Measurements from ENCODE around the gene FLT1. TPM values are rescaled to one million over a fixed set of nuclear protein-coding genes. Genes with fewer than 3 reads are reported as not detected.

FLT1 gene
- total and polyA plus RNA-seq, 12 donors, result 15.2 to 76.3 (median 44.5) TPM

GRCh38 chr13:28459911-28460310, 35.0 kb downstream of the FLT1 start:
- Histone ChIP-seq H3K27ac (no peak overlapping the region), H3K9me3 (no peaks in the 10 kb centered on the region), H3K4me1 (peaks cover 0 to 65% (median 24%) of the 10 kb centered on the region in 9 donors), H3K36me3 (peaks cover 0 to 84% (median 0%) of the 10 kb centered on the region in 9 donors), H3K4me3 (no peak overlapping the region), H3K27me3 (peaks cover 0 to 4% (median 0%) of the 10 kb centered on the region in 7 donors)
- intact Hi-C loops (cut with DNase I), result no loop called here
- WGBS, 2 donors, result 93 to 95% methylated on average over 4 of the region's 4 CpGs
- peak in 1 of 8 donors; percentile 13 for ATAC-seq
- TF ChIP-seq CTCF (IDR thresholded peaks at IDR 0.05), result no peak
- DNase-seq, result no peak

DNA sequence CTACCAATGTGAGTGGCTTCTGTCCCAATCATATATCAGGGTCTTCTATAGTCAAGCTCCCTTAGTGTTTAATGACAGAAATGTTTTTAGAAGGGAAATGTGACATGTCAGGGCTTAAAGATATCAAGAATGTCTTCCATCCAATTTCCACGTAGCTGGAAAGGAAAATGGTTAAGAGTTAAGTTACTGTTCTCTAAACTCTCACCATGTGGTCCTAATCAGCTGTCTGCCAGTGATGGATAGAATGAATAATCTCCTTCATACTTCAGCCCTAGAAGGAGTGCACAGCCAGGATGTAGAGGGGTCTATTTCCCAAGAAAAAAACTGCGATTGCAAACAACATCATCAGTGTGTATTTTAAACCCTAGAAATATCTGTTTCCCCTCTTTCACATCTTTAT, 36.3 kb downstream of the FLT1 start:
- DNase-seq, result no peak
- Histone ChIP-seq H3K9me3 (no peaks in the 10 kb centered on the region), H3K27ac (no peak overlapping the region), H3K36me3 (peaks cover 0 to 82% (median 0%) of the 10 kb centered on the region in 9 donors), H3K4me1 (peaks cover 0 to 57% (median 14%) of the 10 kb centered on the region in 9 donors), H3K27me3 (no peaks in the 10 kb centered on the region), H3K4me3 (no peak overlapping the region)
- 60 to 62% methylated on average over 2 of the region's 2 CpGs for WGBS, 2 donors
- no peak for ATAC-seq
- intact Hi-C loops (cut with DNase I), result no loop called here
- TF ChIP-seq CTCF (IDR thresholded peaks at IDR 0.05), result no peak

GRCh38 chr13:28458051-28458450, 36.9 kb downstream of the FLT1 start:
- Histone ChIP-seq H3K4me1 (peaks cover 0 to 58% (median 14%) of the 10 kb centered on the region in 9 donors), H3K36me3 (peaks cover 0 to 81% (median 0%) of the 10 kb centered on the region in 9 donors), H3K27me3 (no peaks in the 10 kb centered on the region), H3K4me3 (no peak overlapping the region), H3K27ac (no peak overlapping the region), H3K9me3 (no peaks in the 10 kb centered on the region)
- TF ChIP-seq CTCF (IDR thresholded peaks at IDR 0.05), result no peak
- DNase-seq, result no peak
- WGBS, 2 donors, result 93 to 95% methylated on average over 7 of the region's 7 CpGs
- intact Hi-C loops (cut with DNase I), result no loop called here
- ATAC-seq, result no peak

DNA sequence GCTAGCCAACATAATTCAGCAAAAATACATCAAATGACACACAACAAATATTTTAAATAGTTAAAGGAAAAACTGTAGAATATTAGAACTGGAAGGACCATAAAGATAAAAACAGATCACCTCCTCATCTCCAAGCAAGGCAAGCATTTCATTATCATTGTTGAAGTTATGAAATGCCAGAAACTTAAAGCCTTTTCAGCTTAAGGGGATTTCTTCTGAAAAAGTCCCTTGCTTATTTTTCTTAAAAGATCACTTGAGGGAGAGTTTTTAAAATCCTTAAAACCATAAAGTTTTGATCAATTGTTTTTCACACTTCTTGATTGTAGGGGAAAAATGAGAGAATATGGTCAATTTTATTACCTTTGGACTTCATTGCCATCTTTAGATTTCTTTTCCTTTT, 37.4 kb downstream of the FLT1 start:
- Histone ChIP-seq H3K27me3 (no peaks in the 10 kb centered on the region), H3K4me1 (peaks cover 0 to 59% (median 15%) of the 10 kb centered on the region in 9 donors), H3K27ac (no peak overlapping the region), H3K4me3 (no peak overlapping the region), H3K9me3 (no peaks in the 10 kb centered on the region), H3K36me3 (peaks cover 0 to 76% (median 0%) of the 10 kb centered on the region in 9 donors)
- TF ChIP-seq CTCF (IDR thresholded peaks at IDR 0.05), result no peak
- intact Hi-C loops (cut with DNase I), result no loop called here
- ATAC-seq (no peak), DNase-seq (no peak)
